ENCODE data around the gene OR4D10. TPM values are rescaled to one million over a fixed set of nuclear protein-coding genes. Genes with fewer than 3 reads are reported as not detected.

The OR4D10 gene
- total and polyA plus RNA-seq, 2 of the 8 experiments (the other 6 are each of a cell fraction or from before 2014, with no cell fraction given), result not detected

GRCh38 chr11:59503276-59503675 lies 30.2 kb downstream of the OR4D10 start, which contains the start of gene OR4D11:
Gene OR4D11, plus strand, starts transcription at chr11:59503576. Its CDS starts 0 bp downstream, at chr11:59503576.
- Histone ChIP-seq H2BK20ac (ENCODE audit: low read length) (no peak within 1 kb of the TSS), H3K23me2 (ENCODE audit: low read depth, low read length) (no peaks in the 10 kb centered on the region; the same call in 1 of the 2 replicates), H3K27ac (ENCODE audit: low read depth, low read length) (no peak within 1 kb of the TSS), H2BK12ac (ENCODE audit: low read depth, low read length) (no peak within 1 kb of the TSS), H2AK5ac (ENCODE audit: low read depth, low read length) (no peak within 1 kb of the TSS), H3K9me3 (ENCODE audit: insufficient read depth in 2 of 2, low read depth in 1 of 2, low read length in 1 of 2) (no peaks in the 10 kb centered on the region), H2AFZ (ENCODE audit: low read length) (no peak within 1 kb of the TSS), H2BK5ac (ENCODE audit: low read depth, low read length) (no peak within 1 kb of the TSS), H2BK15ac (ENCODE audit: low read length) (no peak within 1 kb of the TSS), H3K18ac (ENCODE audit: extremely low read depth, low read length) (no peak within 1 kb of the TSS), H4K20me1 (replicated peaks in 1 of 2; ENCODE audit: control insufficient read depth in 1 of 2, insufficient read depth in 2 of 2, low read length in 2 of 2) (no peaks in the 10 kb centered on the region), H3K56ac (replicated peaks; ENCODE audit: insufficient read length, low read depth, low read length) (no peak within 1 kb of the TSS), H3K27me3 (replicated peaks in 1 of 4; ENCODE audit: control insufficient read depth in 3 of 4, extremely low read depth in 1 of 4, insufficient read depth in 3 of 4, low read length in 3 of 4) (no peaks in the 10 kb centered on the region), H4K5ac (ENCODE audit: insufficient read length, low read depth, low read length) (no peak within 1 kb of the TSS), H3K4me1 (replicated peaks in 1 of 4; ENCODE audit: control insufficient read depth in 3 of 4, insufficient read depth in 4 of 4, low read length in 3 of 4) (no peaks in the 10 kb centered on the region), H3K23ac (ENCODE audit: insufficient read length) (no peak within 1 kb of the TSS), H3K4me2 (ENCODE audit: insufficient read depth in 1 of 2, low read depth in 2 of 2, low read length in 2 of 2) (no peak within 1 kb of the TSS), H3K14ac (ENCODE audit: insufficient read length) (no peak within 1 kb of the TSS), H3K36me3 (ENCODE audit: control insufficient read depth in 2 of 4, insufficient read depth in 4 of 4, low read length in 3 of 4) (no peaks in the 10 kb centered on the region), H2BK120ac (replicated peaks; ENCODE audit: low read depth, low read length) (no peak within 1 kb of the TSS), H3K79me2 (ENCODE audit: control insufficient read depth in 1 of 2, insufficient read depth in 2 of 2, low read length in 2 of 2) (no peaks in the 10 kb centered on the region), H3K9ac (replicated peaks in 1 of 4; ENCODE audit: extremely low read depth in 1 of 4, low read depth in 3 of 4, low read length in 3 of 4) (no peak within 1 kb of the TSS), H4K91ac (replicated peaks; ENCODE audit: insufficient read length, low read length) (no peak within 1 kb of the TSS), H3K4me3 (ENCODE audit: extremely low read depth in 1 of 4, insufficient read depth in 2 of 4, low read depth in 3 of 4, low read length in 4 of 4) (no peak within 1 kb of the TSS), H3K79me1 (ENCODE audit: low read depth, low read length) (no peaks in the 10 kb centered on the region), H4K8ac (ENCODE audit: extremely low read depth, insufficient read depth, low read length) (no peak within 1 kb of the TSS), H3K4ac (replicated peaks; ENCODE audit: insufficient read length, low read depth, low read length) (no peak within 1 kb of the TSS)
- DNase-seq (ENCODE audit: low read depth in 1 of 2, low spot score in 2 of 2) (no peak), FAIRE-seq (no peak)
- no peak for TF ChIP-seq POLR2A (IDR thresholded peaks at IDR 0.05; ENCODE audit: control extremely low read depth in 1 of 2, low read depth in 2 of 2, low read length in 2 of 2)
- TF ChIP-seq CEBPB (IDR thresholded peaks at IDR 0.05; ENCODE audit: low read depth, low read length), result no peak
- TF ChIP-seq CTCF (IDR thresholded peaks at IDR 0.05; ENCODE audit: control extremely low read depth in 1 of 3, insufficient read depth in 1 of 3, low read depth in 1 of 3, low read length in 3 of 3), result no peak
- TF ChIP-seq NANOG (IDR thresholded peaks at IDR 0.05; ENCODE audit: insufficient read depth, low read depth, low read length, poor library complexity, severe bottlenecking), result no peak
- TF ChIP-seq SIX5 (IDR thresholded peaks at IDR 0.05; ENCODE audit: low read depth, low read length), result no peak
- no peak for TF ChIP-seq CHD2 (IDR thresholded peaks at IDR 0.05; ENCODE audit: low read length)
- no peak for TF ChIP-seq KDM5A (IDR thresholded peaks at IDR 0.05; ENCODE audit: low read length)
- no peak for TF ChIP-seq E2F6 (IDR thresholded peaks at IDR 0.05)
- no peak for TF ChIP-seq RNF2 (IDR thresholded peaks at IDR 0.05; ENCODE audit: borderline replicate concordance, low read depth, low read length, missing control alignments, poor library complexity, severe bottlenecking)
- ChIA-PET POLR2A (ENCODE audit: partially characterized antibody) (no interaction called here), CTCF (ENCODE audit: partially characterized antibody) (interaction anchor here (0.7 kb wide), 2 partner anchors 39 to 723 kb away, joined by 3 read pairs; no protein-coding TSS in a partner anchor)
